GM12865 (cell line): ENCODE results near the gene SCIN.
"Not testable (repeated sequence)": the region's sequence is repeated elsewhere in the genome, so short reads cannot be mapped to it uniquely, and the experiment has no call there.

ENCODE experiments used
- DNase-seq: peaks from one replicate; pipeline ENCODE4 v3.0.0; 2010; ENCODE audit warnings: low read depth
- H3K4me3 ChIP-seq: 2 replicates; pipeline ENCODE4 v1.5.1; 2011; ENCODE audit warnings: mild to moderate bottlenecking, low read depth, low read length, control low read depth
- TF ChIP-seq, protein P1 (sequence below): IDR thresholded peaks from 2 replicates; pipeline ENCODE4 v1.5.1; 2011; ENCODE audit warnings: low read length, control low read depth, low read depth, inconsistent platforms; ENCODE audit not compliant: insufficient read depth; ENCODE audit errors: missing control alignments

Gene SCIN

DNA sequence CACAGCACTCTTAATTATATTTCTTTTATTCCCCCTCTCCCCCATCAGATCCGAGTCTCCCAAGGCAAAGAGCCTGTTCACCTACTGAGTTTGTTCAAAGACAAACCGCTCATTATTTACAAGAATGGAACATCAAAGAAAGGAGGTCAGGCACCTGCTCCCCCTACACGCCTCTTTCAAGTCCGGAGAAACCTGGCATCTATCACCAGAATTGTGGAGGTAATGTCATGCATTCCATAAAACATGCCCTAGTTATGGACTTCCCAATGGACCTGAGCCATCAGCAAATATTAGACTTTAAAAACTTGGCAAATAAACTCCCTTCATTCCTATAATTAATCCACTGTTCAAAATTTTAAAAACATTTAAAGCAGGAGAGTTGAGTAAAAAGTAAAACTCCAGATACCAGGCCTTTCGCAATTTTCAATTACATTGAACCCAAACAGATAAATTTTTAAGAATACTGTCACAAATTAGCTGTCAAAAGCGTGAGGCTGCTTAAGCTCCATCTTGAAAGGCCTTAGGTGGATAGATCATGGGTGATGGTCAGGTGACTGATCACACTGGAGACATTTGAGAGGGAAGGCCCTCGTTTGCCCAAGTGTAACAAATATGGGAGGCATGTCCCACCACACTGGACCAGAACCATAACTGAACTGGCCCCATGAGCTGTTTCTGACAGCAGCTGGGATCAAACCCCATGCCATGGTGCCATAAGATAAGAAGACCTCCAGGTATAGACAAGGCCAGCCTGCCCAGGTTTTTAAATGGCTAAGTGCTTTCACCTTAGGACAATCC lies 70.0 kb downstream of the SCIN start:
- TF ChIP-seq, protein P1, sequence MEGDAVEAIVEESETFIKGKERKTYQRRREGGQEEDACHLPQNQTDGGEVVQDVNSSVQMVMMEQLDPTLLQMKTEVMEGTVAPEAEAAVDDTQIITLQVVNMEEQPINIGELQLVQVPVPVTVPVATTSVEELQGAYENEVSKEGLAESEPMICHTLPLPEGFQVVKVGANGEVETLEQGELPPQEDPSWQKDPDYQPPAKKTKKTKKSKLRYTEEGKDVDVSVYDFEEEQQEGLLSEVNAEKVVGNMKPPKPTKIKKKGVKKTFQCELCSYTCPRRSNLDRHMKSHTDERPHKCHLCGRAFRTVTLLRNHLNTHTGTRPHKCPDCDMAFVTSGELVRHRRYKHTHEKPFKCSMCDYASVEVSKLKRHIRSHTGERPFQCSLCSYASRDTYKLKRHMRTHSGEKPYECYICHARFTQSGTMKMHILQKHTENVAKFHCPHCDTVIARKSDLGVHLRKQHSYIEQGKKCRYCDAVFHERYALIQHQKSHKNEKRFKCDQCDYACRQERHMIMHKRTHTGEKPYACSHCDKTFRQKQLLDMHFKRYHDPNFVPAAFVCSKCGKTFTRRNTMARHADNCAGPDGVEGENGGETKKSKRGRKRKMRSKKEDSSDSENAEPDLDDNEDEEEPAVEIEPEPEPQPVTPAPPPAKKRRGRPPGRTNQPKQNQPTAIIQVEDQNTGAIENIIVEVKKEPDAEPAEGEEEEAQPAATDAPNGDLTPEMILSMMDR = no peak
- H3K4me3 ChIP-seq = no peak overlapping the region
- no peak for DNase-seq

DNA sequence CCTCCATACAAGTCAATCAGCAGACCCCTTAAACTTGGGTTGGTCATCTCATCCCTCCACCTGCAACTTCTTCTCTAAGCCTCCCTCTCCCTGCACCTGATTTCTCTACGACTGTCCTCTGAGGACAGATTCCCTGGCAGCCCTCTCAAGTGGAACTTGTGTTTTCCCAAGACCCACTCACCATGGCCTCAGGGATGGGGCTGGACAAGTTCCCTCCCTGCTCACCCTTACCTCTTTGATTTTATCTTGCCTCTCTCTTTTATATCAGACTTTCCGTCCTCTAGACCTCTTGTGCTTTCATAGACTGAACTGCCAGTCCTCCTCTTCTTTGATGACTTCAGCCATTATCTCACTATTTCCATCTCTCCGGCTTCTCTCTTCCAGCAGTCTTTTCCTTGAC lies 70.7 kb downstream of the SCIN start:
- TF ChIP-seq, protein P1 = no peak
- no peak overlapping the region for H3K4me3 ChIP-seq
- no peak for DNase-seq

DNA sequence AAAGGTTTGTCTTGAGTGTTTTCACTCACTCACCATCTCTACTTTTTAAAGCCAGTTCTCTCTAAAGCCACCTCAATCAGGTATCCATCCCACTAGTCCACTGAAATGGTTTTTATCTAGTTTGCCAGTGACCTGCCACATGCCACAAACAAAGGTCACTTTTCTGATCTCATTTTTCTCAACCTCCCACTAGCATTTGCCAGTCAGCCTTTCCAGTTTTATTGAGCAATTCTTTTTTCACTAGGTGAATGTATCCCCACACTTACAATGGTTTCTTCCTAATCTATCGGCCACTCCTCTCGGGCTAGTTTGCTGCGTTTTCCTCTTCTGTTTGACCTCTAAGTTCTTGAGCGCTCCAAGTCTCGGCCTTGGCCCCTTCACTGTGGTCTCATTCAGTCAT lies 72.0 kb downstream of the SCIN start:
- TF ChIP-seq, protein P1 = no peak
- DNase-seq = no peak
- H3K4me3 ChIP-seq = no peak overlapping the region

DNA sequence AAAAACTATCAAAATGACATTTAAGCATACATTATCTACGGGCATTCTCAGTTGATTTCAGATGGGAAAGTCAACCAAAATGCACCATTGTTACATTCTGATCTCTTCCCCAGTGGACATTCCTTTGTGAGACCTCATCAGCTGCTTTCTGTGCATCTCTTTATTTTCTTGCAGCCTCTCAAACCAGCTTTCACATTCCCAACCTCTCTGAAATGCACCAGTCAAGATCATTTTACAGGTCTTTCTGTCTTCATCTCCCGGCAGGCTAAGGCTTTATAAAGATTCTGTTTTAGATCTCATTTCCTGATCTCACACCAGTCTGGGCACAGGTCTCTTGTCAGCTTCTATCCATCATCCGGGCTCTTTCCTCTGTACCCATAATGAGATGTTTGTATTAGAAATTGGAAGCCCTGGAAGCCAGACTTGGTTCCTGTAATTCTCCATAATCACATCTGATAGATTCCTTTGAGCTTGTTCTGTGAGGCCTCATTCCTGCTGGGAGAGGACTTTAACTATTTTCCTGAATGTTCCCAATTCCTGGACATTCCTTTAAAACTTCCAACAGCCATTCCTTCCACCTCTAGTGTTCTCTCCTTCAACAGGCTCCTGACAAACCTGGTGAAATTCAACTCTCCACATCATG lies 72.6 kb downstream of the SCIN start:
- no peak for DNase-seq
- TF ChIP-seq, protein P1 = no peak

DNA sequence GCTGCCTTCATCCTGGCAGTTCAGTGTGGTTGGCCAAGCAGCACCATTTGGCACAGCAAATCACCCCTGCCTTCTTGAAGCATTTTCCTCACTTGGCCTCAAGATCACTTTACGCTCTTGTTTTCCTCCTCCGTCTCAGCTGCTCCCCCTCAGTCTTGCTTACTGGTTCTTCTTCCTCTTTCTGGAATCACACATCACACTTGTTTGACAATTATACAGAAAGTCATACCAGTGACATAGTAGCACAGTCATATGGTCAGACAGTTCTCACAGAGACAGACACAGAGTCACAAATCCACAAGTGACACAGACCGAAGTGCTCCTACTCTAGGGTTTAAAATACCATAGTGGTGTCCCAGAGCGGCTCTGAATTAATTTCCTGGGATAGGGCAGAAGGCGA lies 73.1 kb downstream of the SCIN start:
- TF ChIP-seq, protein P1 = no peak
- peak; percentile 12 for DNase-seq

More for the DNA sequence above, 72.6 kb downstream of the SCIN start:
- H3K4me3 ChIP-seq = no peak overlapping the region

DNA sequence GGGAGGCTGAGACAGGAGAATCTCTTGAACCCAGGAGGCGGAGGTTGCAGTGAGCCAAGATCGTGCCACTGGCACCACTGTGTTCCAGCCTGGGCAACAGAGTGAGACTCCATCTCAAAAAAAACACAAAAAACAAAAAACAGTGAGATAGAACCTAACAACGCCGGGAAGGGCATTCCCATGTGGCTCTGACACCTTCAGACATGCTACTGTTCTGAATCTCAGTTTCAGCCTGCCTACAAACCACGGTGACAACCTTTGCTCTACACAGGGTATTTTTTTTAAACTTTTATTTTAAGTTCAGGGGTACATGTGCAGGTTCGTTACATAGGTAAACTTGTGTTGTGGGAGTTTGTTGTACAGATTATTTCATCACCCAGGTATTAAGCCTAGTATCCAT lies 74.7 kb downstream of the SCIN start:
- not testable (repeated sequence) for H3K4me3 ChIP-seq, DNase-seq

More for the DNA sequence above, 73.1 kb downstream of the SCIN start:
- H3K4me3 ChIP-seq = no peak overlapping the region

DNA sequence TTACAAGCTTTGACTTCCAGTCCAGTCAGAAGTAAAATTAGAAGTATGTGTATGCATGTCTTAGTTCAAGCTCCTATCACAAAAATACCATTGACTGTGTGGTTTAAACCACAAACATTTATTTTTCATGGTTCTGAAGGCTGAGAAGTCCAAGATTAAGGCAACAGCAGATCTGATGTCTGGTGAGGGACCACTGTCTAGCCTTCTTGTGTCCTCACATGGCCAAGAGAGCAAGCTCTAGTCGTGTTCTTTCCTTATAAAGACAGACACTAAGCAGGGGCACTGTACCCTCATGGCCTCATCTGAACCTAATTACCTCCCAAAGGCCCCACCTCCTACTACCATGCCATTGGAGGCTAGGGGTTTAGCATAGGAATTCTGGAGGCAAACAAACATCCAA lies 75.6 kb downstream of the SCIN start:
- no peak overlapping the region for H3K4me3 ChIP-seq
- TF ChIP-seq, protein P1 = no peak
- DNase-seq = no peak
